ENCODE data around the gene USH2A.

USH2A gene

DNA sequence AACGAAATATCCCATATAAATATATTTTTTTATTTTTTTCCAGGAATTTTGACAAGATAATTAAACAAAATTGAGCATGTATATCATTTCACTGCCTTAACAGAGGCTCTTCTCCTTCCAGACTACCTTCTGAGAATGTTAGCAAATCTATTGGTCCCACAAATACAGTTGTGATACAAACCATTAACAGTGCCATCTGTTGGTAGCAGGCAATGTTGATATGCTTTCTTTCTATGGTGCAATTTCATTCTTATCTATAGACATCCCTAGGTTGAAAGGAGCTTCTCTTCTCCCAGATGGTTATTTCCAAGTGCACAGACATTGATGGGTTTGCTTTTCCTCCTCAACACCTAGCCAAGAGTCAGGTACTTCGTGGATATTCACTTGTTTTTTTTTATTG is 303.6 kb downstream of the USH2A start:
- peak; percentile 56 for DNase-seq

DNA sequence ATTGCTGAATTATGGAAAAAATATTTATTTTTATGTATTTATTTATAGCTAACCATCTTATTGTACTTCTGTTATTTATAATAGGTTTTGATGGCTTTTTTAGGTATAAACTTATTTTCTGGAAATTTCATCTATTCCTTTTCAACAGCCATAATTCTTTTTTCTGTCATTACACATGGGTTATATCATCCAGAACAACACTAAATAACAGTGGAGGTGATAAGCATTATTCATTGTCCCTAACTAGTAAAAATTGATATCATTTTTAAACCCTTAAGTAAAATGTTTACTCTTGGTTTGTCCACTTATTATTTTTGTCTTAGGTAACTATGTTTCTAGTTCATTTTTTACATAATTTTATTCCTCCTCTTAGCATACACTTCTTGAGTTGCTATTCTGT is 309.1 kb downstream of the USH2A start:
- no peak for DNase-seq

DNA sequence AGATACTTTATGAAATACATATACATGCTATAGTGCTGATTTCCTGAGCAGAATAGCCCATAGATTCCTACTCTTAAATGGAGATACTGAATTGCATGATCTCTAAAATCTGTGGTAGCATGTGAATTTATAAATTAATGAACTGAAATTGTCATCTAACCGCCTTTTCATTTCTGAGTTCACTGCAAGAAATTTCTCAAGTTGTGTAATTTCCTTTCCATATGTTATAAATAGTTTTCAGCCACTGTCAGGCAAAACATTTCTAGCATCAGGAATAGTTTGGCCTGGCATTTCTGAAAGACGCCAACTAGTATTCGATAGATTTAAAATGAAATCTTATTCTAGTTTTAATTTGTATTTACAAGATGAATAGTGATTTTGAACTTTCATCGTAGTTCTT is 310.1 kb downstream of the USH2A start:
- DNase-seq, result no peak

GRCh38 chr1:216111842-216112241 is 311.4 kb downstream of the USH2A start:
- DNase-seq, result no peak

GRCh38 chr1:216095400-216095799 is 327.8 kb downstream of the USH2A start:
- DNase-seq, result no peak

DNA sequence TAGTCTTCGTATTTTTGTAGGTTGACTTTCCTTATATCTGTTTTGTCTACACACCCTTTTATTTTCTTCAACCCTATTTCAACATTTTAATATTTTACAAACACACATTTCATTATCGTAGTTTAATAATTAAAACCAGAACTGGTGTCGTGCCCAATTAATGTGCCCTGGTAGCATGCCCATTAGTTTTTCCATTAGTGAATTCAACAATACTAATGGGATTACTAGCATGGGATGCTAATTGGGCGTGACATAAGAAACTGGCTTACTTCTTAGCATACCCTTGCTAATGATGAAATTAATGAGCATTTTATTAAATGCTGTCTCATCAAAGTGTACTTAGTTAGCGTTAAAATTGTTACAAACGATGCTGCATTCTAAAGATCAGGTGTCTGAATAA is 332.7 kb downstream of the USH2A start:
- no peak for DNase-seq

GRCh38 chr1:216086678-216087077 is 336.6 kb downstream of the USH2A start:
- no peak for DNase-seq

- peak; percentile 37 for DNase-seq
Measured at GRCh38 chr1:216081445-216081844, 341.8 kb downstream of the USH2A start.

- DNase-seq, result no peak
Measured at GRCh38 chr1:216076751-216077150, 346.5 kb downstream of the USH2A start.

DNA sequence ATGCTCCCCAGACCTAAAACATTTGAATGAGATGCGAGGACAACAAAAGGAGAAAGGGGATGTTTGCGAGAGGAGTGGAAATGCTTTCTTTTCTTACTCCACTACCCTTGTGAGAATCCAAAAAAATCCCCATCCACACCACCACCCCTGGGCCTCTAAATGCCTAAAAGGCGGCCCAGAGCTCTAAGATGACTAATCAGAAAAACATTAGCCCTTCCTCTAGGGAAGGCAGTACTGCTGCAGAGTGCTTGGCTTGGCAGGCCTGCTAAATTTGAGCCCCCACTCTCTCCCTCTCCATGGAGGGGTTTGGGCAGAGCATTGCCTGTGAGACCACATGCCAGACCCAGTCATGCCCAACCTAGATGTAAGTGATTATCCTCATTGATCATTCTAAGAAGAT is 347.9 kb downstream of the USH2A start:
- no peak for DNase-seq

- no peak for DNase-seq
Measured at GRCh38 chr1:216073793-216074595, 349.3 kb downstream of the USH2A start.

GRCh38 chr1:216071262-216071661 is 352.0 kb downstream of the USH2A start:
- no peak for DNase-seq

DNA sequence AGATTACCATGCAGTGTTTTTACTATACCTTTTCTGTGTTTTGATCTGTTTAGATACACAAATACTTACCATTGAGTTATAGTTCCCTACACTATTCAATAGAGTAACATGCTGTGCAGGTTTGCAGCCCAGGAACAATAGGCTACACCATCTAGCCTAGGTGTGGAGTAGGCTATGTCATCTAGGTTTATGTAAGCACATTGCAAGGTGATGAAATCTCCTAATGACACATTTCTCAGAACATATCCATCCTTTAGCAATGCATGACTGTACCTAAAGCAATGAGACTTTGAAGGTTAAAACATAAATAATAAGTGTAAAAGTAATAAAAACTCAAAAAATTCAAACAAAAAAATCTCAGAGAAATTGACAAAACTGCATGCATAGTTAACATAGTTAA is 358.6 kb downstream of the USH2A start:
- no peak for DNase-seq

- no peak for DNase-seq
Measured at GRCh38 chr1:216057947-216058346, 365.3 kb downstream of the USH2A start.

DNA sequence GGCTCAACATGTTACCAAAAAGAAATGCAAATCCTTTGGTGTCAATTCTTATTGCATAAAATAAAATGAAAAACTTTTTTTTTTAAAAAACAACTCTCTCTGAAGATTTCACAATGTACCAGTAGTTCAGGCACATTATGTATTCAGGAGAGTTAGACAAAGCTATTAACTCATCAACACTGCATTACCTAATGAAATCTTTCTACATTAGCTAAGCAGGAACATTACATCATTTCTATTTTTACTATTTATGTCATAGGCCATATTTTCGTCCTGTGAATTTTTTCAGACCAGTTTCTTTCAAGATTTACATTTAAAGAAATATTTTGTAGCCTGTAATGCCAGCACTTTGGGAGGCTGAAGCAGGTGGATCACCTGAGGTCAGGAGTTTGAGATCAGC is 366.2 kb downstream of the USH2A start:
- DNase-seq, result no peak

DNA sequence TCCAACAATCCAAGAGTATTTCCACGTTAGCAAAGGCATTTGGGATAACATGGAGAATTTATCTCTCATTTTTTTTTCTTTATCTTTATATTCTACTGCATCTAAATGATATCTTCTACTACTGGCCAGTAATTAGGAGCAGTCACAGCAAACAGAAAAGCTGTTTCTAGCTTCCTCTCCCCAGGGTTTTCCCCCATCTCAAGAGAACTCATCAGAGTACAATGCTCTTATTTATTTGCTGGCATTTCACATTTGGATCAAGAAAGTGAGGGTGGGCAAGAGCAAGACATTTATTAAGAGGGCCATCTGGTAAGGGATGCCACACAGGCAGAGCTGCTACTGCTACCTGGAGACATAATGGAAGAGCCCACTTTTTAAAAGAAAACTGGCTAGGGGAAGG is 368.2 kb downstream of the USH2A start:
- no peak for DNase-seq

GRCh38 chr1:216054600-216054999 is 368.6 kb downstream of the USH2A start:
- peak; percentile 22 for DNase-seq

- no peak for DNase-seq
Measured at GRCh38 chr1:216051071-216051470, 372.2 kb downstream of the USH2A start.

GRCh38 chr1:216049741-216050430 is 373.4 kb downstream of the USH2A start:
- DNase-seq, result no peak

GRCh38 chr1:216047811-216048572 is 375.3 kb downstream of the USH2A start:
- no peak for DNase-seq

GRCh38 chr1:216046336-216046735 is 376.9 kb downstream of the USH2A start:
- DNase-seq, result no peak

DNA sequence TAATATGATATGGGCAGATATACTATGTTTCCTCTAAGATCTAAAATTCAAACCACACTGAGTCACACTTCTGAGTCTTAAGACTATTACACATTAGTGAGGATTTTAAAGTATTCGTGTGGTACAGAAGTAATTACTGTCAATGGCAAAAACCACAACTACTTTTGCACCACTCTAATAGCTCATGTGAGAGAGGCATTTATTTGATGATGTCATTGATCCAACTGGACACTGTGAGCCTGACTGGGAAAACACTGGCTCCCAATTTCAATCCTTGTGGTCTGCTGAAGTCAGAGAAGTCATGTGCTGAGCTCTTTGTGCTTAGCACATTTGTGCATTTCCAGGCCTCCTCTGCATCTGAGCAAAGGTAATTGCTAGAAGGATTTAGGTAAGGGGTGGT is 377.8 kb downstream of the USH2A start:
- no peak for DNase-seq

GRCh38 chr1:216044538-216044937 is 378.7 kb downstream of the USH2A start:
- DNase-seq, result no peak

DNA sequence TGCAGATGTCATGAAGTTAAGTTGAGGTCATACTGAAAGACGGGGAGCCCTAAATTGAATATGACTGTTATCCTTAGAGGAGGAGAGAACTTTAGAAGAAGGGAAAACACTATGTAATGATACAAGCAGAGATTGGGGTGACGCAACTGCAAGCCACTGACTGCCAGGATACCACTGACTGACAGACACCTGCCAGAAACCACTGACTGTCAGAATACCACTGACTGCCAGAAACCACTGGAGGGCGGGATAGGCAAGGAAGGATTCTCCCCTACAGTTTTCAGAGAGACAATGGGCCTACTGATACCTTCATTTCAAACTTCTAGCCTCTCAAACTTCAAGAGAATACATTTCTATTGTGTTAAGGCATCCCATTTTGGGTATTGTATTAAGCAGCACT is 388.7 kb downstream of the USH2A start:
- DNase-seq, result peak; percentile 17

All from NCI-H1092 treated with DMSO at 0.1 percent for 48 hours (cell line).